Activated T-helper 1 cell treated with Interleukin-2 at 50 U/mL for 16 hours (primary cell): ENCODE measurements around the gene CTBP2.
"Not testable (repeated sequence)": the region's sequence is repeated elsewhere in the genome, so short reads cannot be mapped to it uniquely, and the experiment has no call there.

Experiments used
- DNase-seq: peaks from one replicate; pipeline ENCODE4 v3.0.0-alpha.2; 2020; ENCODE audit warnings: low read depth

CTBP2 gene

DNA sequence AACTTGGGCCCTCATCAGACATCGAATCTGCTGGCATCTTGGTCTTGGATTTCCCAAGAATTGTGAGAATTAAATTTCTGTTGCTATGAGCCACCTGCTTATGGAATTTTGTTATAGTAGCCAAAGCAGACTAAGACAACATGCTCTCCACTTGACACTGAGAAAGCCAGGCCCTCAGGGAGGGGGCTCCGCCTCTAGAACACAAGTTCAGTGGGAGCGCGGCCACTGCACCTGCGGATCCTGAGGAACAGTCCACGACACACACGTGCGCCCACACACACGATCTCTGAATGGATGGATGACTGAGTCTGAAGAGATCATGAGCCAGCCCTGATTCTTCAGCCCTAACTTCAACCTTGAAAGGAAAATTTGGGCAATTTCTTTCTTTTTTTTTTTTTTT is 73.7 kb downstream of the CTBP2 start:
- no peak for DNase-seq

DNA sequence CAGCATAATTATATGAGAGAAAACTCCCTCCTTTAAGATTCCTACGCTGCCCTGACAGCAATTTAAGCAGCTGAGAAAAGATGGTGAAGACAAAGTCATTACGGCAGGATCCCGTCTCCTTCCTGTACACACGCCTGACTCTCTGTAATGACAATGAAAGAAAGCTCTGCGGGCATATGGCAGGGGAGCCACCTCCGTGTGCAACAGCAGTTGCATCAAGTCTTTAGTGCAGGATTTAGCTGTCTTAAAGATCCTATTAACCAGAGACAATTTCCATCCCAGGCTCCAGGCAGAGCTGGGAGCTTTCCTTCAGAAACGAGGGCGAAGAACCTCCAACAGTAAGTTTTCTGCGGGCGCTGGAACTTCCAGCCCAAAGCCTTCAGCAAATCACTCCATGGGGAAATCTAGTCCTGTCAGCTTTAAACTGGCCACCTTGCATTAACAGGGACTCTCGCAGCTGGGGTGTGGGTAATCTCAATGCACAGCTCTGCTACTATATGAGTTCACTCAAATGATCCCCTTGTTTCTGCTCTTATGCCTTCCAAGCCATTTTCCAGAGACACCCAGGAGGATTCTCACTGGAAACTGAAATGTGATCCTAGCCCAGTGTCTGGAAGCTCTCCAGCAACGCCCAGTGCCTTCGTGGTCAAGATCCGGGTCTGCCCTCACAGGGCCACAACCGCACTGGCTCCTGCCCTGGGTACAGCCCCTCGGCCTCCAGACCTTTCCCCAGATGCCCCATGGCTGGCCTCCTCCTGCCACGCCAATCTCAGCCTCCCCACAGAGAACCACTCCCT is 74.9 kb downstream of the CTBP2 start:
- DNase-seq: no peak

DNA sequence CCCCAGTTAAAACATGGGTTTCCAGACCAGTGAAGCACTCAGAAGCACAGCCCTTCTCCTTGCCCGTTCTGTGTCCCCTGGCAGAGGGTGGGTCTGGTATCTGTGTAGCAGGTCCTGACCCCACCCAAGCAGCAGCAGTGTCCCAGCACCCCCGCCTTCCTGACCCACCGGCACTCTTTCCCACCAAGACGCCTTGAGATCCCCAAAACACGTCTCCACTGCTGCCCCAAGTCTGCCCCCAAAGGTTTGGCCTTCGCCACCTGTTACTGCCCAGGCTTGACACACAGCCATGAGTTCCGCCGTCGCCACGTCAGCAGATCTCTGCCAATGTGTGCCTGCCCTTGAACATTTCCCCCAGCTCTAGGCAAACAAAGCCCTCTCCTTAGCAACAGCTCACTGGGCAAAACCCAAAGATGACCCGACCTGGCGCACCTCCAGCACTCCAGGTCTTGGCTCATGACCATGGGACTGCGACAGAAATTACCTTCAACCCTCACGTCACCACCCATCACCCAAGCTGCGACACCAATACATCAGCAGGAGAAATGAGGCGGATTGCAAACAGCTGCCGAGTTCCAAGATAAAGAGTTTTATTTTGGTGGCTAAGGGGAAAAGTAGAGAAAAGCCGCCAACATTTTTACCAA is 75.6 kb downstream of the CTBP2 start:
- DNase-seq: no peak

DNA sequence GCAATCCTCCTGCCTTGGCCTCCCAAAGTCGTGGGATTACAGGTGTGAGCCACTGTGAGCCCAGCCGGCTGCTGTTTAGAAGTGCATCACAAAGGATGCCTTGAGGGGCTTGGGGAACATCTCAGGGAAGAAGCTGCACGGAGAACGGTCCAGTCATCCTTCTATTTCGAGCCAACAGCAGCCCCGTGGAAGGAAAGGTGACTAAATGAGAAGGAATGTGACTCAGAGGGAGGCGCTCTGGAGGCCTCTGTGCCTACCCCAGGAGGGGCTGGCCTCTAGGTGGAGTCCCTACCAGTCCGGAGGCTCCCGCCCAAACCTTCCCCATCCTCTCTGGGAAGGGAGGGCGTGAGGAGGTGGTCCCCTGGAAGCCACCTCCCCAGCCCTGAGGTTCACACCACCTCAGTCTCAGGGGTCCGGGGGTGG is 76.2 kb downstream of the CTBP2 start:
- no peak for DNase-seq

DNA sequence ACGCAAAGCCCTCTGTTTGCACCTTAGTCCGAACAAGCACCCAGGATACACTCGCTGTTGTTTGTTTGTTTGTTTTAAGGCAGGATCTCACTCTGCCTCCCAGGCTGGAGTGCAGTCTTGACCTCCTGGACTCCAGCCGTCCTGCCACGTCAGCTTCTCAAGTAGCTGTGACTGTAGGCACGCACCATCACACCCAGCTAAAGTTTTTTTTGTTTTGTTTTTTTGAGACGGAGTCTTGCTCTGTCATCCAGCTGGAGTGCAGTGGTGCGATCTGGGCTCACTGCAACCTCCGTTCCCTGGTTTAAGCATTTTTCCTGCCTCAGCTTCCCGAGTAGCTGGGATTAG is 76.8 kb downstream of the CTBP2 start:
- no peak for DNase-seq

DNA sequence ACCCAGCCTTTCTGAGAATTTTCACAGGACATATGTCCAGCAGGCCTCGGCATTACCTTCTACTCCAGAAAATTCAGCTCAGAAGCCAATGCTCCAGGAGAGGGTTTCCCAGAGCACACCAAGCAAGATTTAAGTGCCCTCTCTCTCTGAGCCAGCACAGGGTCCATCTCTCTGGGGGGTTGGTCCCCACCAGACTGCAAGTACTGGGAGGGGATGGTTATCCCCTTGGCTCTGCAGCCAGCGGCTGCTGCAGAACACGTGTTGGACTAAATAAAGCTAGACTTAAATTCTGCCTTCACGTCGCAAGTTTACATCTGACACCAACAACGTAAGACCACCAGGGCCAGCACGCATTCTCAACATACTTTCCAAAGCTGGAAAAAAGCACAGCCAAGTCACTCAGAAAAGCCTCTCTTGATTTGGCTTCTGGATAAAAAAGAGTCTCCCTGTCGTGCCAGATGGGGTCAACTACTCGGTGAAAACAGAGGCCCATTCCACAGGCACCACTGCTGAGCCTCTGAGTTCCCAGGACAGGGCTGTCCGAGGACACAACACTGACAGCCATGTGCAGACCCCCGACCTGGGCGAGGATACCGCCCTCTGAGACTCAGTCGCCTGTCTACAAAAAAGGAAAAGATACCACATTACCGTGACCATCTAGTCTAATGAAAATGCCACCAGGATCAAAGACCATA is 77.3 kb downstream of the CTBP2 start:
- DNase-seq: no peak

DNA sequence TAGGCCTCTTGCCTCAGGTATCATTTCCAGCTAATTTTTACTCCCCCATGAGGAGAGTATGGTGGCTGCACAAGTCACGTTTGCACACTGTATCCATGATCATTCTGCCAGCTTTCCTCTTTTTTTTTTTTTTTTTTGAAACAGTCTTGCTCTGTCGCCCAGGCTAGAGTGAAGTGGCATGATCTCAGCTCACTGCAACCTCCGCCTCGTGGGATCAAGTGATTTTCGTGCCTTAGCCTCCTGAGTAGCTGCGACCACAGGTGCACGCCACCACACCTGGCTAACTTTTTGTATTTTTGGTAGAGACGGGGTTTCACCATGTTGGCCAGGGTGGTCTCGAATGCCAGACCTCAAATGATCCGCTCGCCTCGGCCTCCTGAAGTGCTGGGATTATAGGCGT is 77.9 kb downstream of the CTBP2 start:
- not testable (repeated sequence) for DNase-seq

DNA sequence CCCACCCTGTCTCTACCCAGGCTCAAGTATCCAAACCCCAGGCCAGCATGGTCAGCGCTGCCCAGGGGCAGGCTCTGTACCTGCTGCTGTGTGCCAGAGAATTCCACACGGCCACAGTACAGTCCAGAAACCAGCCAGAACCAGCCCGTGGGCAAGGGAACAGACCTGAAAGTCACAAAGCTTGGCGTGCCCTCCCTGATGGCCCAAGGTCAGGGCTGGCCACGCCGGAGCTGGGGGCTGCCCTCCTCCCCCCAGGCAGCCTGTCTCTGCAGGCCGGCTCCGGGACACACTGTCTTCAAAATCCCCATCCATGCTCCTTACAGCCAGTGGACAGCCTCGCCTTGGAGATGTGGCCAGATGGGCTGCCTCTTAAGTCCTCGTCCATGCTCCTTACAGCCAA is 78.4 kb downstream of the CTBP2 start:
- DNase-seq: no peak

DNA sequence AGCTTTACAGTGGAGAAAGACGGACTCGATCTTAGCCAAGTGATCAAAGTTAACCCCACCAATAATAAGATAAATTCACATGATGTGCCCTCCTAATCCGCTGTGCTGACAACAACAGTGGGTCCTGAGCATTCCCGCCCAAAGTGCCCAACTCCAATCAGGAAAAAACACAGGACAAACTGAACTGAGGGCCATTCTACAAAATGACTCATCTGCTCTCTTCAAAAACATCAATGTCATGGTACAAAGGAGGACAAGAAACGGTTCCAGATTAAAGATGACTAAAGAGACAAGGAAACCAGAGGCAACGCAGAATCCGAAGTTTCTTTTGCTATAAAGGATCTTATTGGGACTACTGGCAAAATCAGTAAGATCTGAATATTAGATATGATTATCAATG is 79.4 kb downstream of the CTBP2 start:
- DNase-seq: no peak

DNA sequence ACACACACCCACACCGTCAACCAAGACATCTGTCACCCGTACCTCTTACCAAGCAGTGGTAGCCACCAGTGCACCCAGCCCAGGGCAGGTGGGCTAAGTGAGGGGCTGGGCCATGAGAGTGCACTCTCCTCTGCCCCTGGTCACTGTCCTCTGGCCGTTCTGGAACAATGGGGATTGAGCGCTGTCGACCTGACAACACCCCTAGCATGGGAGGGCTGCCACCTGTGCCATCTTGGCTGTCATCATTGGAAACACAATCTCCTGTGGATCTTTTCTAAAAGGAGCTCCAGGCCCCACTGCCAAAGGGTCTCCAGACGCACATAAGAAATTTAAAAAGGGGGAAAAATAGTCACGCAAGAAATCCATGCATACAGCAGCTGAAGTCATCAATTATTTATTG is 80.1 kb downstream of the CTBP2 start:
- no peak for DNase-seq

DNA sequence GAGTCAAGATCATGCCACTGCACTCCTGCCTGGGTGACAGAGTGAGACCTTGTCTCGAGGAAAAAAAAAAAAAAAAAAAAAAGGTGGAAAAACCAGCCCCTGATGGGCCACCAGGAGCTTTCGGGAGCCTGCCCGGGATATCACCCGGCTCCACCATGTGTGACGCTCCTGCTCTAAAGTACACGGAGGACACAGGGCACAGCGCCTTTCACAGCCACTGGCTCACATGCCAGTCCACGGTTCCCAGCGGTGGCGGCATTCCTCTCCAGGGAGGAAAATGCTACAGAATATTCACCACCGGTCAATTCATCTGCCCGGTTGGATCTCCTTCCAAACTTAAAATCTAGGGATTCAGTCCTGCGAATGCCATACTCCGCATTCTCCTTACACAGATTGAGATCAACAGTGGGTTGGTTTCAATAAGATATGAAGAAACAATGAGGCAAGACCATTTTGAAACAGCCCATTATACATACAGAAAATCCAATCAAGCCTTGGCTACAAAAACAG is 81.2 kb downstream of the CTBP2 start:
- no peak for DNase-seq

DNA sequence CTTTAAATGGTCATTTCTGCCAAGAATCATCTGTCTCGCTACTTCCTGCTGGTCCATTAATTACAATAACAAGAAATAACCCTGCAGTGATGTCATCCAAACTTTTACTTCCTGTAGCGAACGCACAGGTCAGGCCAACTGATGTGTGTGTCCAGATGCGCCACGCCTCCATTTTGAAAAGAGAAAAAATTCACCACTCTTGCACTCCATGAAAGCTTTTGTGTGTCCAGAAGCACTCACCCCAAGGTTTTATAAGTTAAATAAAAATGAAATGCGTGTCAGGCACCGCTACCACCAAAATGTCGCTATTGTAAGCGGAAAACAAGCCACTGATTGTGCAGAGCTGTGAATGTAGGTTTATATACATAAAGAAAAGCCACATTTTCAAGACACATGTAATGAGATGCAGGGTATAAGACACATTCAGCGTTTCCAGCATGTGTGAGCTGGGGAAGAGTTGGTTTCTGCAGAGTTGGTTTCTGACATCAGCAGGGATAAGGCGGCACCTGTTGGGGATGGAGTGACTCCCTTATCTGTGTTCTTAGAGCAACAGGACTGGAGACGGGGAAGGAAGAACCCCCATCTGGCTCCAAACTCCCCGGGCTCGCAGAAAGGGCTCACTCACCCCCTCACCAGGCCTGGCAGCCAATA is 83.3 kb downstream of the CTBP2 start:
- no peak for DNase-seq

DNA sequence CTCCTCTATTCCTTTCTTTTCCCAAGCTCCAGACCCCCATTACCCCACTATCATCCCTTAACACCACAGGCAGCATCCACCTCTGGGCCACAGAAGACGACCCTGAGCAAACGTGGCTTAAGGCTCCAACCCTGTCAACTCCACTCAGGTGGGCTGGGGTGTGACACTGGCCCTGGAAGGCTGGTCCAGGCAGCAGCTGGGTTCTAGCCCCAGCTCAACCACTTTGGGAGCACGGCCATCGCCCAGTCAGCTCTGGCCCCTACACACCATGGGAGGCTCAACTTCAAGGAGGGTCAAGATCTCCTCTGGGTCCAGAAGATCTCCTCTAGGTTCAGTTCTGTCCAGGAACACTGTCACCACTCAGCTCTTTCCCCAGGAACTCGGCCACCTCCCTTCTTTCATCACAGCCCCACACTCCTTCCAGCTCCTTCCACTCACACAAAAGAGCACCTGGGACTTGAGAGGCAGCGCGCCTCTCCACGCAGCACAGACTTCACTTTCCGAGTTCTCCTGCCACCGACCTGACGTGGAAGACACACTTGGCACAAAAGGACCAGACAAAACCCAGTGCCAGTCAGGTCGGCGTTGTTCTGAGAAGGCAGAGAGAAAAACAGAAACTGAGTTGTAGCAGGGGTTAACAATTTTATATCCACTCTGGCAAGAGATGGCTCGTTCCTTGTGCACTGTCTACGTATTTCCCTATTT is 84.1 kb downstream of the CTBP2 start:
- DNase-seq: no peak

DNA sequence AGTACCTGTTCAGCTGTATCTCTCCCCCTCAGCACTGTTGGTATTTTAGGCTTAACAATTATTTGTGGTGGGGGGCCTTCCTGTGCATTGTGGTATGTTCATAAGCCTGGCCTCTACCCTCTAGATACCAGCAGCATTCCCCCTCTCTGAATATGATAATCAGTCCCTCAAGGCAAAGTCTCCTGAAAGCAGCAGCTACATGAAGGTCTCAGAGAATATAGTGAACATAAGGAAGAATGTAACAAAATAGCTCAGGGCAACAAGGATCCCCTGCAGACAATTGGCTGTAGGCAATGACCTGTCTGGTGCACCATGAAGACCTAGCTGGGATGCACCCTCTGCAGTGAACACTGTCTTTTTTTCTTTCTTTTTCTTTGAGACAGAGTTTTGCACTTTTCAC is 86.4 kb downstream of the CTBP2 start:
- DNase-seq: no peak

DNA sequence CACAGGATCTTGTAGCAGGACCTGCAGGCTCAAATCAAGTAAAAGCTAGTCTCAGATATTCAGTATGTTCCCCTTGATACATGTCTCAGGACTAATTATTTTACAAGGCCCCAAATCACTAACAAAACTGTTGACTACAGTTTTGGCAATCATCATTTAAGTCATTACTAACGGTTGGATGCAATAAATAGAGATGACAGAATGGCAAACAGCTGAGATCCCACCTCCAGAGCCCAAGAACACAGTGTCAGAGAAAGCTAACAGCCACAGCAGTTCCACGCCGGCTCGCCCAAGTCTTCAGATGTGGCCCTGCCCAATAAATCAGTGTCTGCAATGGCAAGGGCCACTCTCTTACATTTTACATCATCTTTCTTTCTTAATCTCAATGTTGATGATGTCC is 87.6 kb downstream of the CTBP2 start:
- no peak for DNase-seq

DNA sequence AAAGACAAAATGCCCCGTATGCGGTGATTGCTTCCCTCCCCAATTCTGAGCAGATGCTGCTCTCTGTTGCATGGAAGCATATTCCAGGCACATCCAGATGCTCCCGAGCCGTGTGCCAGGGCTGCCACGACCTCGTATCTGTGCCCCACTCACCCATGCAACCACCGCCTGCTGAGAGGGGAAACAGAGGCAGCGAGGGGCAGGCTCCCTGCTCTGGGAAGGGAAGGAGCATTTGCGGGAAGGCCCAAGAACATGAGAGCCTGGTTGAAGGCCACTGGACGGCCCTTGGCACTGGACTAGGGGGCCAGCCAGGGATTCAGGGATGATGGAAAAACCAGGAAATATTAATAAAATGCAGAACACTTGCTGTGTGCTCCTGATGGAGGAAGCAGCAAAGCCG is 89.4 kb downstream of the CTBP2 start:
- no peak for DNase-seq

DNA sequence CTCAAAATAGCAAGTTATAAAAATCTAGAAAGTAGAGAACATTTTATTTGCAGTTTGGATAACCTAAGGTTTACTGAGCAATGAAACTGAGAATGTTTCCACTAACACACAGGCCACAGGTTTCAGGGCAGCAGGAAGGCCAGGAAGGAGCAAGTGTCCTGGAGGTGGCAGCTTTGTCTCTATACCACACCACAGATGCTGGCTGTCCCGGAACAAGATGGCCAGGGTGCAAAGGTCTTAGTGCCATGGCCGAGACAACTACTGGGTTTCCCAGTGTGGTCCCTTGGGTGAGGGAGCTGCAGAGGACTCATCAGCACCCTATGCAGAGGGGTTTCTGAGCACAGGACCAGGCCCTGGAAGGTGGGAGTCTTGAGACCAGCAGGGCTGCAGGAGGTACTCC is 92.0 kb downstream of the CTBP2 start:
- DNase-seq: no peak

DNA sequence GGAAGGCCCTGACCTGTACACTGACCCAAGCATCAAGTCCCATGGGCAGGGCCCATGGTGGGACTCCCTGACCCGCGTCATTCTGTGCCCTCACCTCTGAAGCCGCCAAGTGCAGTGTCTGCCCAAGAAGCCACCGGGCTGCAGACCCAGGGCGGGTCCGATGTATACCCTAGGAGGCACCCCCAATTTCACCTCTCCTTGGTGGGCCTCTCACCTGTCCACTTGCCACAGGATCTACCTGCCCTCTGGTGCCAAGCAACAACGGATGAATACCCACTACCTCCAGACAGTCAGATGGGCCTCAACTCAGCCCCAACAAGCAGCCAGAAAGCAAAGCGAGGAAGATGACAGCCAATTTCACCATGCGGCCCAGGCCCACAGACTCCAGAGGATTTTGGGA is 92.6 kb downstream of the CTBP2 start:
- no peak for DNase-seq

DNA sequence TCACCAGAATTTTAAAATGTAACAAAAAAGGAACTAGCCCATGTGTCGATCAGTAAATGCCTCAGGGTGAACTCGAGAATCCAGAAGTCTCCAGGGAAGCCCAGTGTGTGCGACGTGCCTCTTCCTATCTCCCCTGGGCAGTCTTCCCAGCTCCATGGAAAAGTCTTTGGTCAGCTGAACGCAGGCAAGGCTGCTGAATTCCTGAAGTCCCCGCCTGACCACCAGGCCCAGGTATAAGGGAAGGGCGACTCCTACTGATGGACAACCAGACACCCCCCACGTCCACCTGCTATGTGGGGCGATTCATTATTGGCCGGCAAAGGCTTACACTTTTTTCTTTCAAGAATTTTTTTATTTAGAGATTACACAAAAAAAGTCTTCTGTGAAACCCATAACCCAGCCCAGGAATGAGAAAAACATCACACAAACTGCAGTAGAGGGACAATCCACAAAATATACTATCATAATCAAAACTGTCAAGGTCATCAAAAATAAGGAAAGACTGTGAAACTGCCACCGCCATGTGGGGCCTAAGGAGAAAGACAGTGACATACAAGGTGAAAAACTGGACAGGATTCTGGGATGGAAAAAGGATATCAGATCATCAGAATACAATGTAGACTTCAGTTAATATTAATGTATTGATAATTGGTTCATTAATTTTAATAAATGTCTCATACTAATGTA is 93.5 kb downstream of the CTBP2 start:
- DNase-seq: no peak

DNA sequence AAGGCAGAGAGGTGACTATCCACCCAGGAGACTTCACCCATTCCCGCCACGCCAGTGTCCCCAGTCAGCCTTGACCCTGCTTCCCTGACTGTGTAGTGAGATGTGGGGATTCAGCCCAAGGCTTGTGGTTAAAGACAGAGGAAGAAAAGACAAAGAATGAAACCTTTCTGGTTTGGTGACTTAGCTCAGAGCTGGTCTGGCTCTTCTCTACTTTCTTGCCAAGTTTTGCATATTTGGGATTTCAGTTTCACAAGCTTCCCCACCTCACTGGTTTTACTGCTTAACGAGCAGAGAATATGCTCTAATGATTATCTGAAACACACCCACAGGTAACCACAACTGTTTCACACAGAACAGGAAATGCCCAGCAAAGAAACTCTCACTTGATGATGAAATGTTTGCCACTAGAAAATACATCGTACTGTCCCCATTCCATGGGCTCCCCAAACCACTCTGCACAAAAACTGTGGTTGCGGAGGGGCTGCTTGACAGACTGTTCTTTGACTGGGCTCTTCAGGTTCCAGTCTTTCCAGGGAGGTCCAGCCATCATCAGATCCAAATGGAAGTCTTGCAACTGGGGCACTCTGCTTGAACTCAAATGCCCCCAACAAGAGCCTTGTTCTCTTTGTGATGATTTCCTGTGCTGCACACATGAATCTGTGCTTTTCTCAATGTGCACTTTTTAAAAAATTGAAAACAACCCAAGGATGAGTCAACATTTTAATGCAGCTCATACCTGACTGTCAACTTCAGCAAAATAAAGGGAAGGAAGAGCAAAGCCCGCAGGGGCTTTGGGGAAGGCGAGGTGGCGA is 95.5 kb downstream of the CTBP2 start:
- no peak for DNase-seq
